G401.6 (cell line): ENCODE results near the gene VSIG10L2.
"Not testable (repeated sequence)": the region's sequence is repeated elsewhere in the genome, so short reads cannot be mapped to it uniquely, and the experiment has no call there.

Source experiments
- FAIRE-seq: peaks from 2 replicates; lab custom pipeline; 2012; peaks lifted over from hg19 to GRCh38; lab: Jason Lieb, UNC

VSIG10L2 gene

DNA sequence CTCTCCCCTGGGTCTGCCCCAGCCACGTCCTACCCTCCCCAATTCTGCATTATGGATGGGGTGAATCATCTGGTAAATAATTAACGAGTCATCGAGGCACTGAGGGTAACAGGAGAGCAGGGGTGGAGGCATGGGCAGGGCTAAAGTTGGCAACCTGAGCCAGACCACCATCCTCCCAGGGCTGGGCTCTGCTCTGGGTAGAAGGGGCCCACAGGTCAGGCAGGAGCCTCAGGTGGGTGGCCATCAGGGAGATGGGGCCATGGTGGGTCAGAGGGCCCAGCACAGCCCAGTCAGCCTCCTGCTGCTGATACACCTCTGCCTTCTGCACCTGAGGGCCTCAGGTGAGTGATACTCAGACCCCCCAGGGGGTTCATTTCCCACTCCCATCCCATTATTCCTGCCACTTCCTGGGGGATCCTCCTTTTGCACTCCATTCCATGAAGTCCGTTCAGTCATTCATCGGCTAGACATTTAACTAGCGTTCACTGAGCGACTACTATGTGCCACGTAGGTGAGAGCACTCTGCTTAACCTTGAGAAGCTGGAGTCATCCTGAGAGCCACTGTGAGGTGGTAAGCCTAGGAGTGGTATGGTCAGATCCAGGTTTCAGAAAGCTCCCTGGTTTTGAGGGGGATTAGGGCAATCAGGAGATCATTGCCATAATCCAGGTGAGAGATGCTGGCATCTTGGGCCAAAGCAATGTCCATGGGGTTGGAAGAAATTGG, at the start of gene VSIG10L2:
Gene VSIG10L2, plus strand, starts transcription at position 248 of the 724 bp plus-strand sequence. Its CDS starts 12 bp downstream, at position 260.
- FAIRE-seq = no peak

DNA sequence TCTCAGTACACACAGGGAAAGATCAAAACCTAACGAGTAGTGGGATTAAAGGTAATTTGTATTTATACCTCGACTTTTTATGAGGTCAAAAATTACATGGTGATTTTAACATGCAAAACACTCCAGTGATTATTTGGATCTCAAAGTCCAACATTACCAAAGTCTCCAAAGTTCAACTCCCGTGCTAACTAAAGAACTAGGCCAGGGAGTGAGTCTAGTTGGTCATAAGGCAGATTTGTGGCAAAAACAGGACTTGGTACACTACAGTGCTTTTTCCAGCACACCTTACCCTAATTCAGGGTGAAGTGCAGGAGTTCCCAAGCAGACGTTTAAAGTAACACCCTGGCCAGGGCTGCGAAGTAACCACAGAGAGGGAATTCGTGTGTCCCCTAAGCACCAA, 44.0 kb upstream of the VSIG10L2 start:
- FAIRE-seq = no peak

DNA sequence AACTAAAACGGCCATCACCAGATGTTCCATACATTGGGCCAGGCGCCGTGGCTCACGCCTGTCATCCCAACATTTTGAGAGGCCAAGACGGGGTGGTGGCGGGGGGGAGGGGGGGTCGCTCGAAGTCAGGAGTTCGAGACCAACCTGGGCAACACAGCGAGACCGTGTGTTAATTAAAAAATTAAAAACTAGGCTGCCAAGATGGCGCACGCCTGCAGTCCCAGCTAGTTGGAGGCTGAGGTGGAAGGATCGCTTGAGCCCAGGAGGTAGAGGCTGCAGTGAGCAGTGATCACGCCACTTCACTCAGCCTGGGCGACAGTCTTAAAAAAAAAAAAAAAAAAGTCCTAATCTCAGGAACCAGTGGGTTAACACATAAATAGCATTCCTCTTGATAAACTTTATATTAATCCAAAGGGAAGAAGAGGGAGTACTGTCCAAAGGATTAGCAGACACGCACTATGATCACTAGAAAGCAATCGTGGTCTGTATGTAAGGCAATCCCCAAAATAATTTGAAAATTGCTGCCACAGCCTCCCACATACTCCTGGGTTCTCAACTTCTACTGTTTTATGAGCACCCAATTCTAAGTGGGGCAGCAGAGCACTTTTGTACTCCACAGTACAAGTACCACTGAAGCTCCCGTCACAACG, 43.4 kb upstream of the VSIG10L2 start:
- FAIRE-seq = no peak

DNA sequence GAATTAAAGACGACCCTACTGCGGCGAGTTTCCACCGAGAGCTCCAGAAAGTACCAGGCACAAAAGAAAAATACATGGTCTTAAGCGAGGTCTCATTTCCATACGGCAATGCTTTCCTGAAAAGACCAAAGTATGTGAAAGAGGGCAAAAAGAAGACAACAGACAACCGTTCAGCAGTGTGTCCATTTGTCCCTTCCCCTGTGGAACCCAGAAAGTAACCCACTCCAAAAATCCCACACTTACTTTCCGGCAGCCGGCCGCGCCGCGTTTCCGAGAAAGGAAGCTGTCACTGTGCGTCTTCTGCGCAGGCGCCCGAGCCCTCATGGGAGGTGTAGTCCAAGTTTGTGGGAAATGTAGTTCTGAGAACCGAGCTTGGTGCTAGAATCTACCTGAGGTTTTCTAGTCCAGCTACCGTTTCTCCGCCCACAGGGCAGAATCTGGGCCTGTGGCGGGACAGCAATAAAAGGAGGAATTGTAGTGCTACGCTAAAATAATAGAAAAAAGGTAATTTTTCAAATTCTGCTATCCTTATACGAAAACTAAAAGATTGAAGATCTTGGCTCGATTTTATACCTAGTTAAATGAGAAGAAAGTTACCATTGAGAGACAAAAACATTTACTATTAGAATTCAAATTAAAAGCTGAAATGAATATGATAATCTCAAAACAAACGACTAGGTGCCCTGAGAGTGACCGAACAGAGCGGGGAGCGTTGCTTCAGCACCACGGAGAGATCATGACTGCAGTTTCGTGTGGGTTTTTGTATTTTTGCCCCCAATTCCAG, 42.7 kb upstream of the VSIG10L2 start, which contains the start of gene PUS3:
Gene PUS3, minus strand, starts transcription at position 280 of the 784 bp plus-strand sequence. CDS start 6,922 bp downstream, outside the sequence.
- peak; percentile 61 for FAIRE-seq

DNA sequence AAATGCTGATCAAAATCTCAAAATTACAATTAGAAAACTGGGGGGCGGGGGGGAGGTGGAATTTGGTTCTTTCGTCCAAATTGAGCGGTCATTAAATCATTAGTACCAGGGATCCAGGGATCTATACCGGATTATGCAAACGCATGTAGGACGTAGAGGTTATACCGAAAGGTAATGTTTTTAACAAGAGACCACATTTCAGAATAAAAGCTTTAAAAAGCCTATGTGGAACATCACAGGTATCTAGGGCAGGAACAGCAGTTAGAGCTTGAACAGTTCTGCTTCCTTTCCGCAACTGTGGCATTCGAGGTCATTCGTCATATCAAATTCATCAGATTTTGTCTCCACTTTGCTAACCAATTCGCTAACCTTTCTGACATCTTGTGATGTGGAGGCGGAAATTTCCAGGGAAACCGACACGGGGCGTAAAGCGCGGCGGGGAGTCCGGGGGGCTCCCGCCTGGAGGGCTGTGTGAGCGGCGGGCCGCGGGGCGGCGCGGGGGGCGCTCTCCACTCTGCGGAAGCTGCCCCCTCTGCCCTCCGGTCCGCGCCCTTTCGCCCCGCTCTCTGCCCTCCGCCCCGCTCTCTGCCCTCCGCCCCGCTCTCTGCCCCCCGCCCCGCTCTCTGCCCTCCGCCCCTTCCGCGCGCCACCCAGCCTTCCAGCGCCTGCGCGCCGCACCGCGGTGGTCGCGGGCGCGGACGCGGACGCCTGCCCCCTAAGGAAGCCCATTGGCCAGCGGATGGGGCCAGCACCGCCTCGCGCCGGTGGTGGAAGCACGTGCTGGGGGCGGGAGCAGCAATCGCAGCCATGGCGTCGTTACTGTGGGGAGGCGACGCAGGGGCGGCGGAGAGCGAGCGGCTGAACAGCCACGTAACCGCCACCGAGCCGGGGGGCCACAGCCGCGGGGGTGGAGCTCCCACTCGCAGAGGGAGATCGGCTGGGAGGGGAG, 41.9 kb upstream of the VSIG10L2 start, which contains the start of gene DDX25:
Gene DDX25, plus strand, starts transcription at position 798 of the 949 bp plus-strand sequence. Its CDS starts 10 bp downstream, at position 808.
- no peak for FAIRE-seq

DNA sequence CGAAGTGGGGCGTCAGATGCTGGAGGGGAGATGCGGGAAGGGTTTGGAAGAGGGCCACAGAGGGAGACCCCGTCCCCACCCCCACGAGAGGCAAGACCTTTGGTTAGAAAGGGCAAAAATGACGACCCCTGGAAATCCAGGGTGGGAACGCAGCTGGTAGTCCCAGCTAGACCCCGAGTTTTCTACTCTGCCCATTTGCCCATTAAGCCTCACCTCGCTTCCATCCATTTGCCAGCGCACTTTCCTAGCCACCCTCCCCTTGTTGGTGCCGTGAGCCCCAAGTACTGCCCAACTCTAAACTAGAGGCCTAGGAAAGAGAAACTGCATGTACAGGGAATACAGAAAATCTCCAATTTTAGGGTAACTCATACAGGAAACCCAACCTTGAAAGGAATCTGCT, 41.2 kb upstream of the VSIG10L2 start:
- FAIRE-seq = no peak

DNA sequence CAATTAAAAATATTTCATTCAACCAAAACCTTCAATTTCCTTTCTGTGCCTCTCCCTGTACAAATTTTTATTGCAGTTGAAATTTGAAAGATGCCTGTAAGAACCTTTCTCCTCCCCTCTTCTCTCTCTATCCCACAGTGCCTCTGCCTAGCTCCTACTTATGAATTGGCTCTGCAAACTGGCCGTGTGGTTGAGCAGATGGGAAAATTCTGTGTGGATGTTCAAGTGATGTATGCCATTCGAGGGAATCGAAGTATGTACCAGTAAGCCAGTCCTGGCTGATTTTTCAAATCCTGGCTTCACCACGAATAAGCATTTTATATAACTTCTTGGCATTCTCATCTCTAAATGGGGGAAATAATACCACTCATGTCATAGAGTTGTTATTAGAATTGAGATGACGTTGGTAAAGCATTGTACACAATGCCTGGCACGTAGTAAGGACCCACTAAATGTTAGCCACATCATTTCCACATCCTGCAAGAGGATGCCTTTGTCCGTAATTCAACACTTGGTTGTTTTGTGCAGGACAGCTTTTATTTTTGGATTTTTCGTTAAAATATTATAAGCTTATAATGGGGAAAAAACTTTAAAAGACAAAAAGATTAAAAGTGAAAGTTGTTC, 35.5 kb upstream of the VSIG10L2 start:
- no peak for FAIRE-seq

DNA sequence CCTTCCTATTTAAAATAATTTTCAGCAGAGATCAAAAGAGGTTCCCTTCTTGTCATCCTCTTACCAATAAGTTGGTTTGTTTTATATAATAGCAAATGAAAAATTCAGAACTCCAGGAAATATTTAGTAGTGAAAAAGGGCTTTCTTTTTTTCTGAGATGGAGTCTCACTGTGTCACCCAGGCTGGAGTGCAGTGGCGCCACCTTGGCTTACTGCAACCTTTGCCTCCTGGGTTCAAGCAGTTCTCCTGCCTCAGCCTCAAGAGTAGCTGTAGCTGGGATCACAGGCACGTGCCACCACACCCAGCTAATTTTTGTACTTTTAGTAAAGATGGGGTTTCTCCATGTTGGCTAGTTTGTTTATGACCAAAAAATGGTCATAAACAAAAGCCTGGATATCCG, 31.2 kb upstream of the VSIG10L2 start:
- not testable (repeated sequence) for FAIRE-seq

DNA sequence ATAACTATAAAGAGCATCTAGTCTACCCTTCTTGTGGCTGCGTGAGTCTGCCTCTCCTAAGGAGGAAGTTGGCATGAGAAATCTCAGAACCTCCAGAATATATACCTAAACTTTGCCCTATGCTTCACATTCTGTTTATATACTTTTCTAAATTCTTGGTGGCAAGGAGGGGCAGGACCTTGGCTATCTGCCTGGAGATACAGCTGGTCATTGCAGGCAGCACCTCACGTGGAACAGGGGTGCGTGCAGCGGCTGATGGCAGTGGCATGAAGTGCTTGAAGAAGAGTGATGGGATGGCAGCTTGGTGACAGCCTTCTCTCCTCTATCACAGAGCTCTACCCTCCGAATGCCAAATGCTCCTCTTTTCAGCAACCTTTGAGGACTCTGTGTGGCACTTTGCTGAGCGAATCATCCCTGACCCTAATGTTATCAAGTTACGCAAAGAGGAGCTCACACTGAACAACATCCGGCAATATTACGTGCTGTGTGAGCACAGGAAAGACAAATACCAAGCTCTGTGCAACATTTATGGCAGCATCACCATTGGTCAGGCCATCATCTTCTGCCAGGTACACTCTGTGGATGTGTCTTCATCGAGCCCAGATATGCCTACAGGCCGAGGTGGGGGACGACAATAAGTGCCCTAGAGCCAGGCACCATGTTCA, 29.0 kb upstream of the VSIG10L2 start:
- no peak for FAIRE-seq

DNA sequence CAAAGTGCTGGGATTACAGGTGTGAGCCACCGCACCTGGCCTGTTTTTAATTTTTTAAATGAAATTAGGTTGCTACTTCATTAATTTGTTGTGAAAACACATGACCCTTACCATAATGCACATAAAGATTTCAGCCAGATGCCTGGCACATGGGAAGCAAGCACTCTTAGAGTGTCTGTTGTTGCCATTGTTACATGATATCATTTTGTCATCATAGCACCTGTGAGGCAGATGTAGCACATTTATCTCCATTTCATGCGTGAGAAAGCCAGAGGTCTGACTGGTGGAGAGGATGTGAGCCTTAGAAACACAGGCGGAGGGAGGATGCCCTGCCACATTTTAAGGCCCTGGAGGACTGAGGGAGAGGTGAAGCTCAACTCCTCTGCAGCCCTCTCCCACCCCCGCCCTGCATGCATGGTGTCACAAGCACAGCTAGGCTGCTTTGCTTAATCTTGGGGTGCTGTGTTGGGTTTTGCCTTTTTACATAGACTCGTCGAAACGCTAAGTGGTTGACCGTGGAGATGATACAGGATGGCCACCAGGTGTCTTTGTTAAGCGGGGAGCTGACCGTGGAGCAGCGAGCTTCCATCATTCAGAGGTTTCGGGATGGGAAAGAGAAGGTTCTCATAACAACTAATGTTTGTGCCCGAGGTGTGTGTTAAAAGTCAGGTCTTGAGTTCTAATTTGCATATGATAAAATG, 27.6 kb upstream of the VSIG10L2 start:
- FAIRE-seq = no peak

DNA sequence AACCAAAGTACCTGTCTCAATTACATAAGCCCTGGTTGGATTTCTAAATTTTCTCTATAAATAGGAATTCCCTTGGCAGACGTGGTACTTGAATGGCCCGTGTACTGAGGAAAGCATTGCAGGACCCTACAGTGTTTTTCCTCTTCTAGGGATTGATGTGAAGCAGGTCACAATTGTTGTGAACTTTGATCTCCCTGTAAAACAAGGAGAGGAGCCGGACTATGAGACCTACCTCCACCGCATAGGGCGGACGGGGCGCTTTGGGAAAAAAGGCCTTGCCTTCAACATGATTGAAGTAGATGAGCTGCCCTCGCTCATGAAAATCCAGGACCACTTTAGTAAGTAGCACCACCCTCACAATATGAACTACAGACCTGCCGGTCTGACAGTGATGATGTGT, 24.8 kb upstream of the VSIG10L2 start:
- no peak for FAIRE-seq

DNA sequence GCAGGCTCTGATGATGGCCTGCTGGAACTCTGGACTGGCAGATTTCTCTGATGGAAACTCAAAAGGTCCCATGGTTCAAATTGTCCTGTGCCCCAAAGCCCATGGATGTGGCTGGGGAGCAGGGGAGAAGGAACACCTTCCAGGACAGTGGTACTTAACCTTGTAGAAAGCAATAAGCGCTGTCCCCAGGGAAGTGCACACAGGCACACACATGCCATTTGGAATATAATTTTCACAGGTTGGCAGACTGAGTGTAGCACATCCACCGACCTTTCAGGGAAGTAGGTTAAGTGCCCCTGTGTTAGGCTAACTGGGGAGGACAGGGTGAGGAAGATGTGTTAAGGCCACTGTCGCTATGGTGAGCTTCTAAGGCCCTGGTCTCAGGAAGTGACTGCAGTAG, 23.7 kb upstream of the VSIG10L2 start:
- FAIRE-seq = no peak

DNA sequence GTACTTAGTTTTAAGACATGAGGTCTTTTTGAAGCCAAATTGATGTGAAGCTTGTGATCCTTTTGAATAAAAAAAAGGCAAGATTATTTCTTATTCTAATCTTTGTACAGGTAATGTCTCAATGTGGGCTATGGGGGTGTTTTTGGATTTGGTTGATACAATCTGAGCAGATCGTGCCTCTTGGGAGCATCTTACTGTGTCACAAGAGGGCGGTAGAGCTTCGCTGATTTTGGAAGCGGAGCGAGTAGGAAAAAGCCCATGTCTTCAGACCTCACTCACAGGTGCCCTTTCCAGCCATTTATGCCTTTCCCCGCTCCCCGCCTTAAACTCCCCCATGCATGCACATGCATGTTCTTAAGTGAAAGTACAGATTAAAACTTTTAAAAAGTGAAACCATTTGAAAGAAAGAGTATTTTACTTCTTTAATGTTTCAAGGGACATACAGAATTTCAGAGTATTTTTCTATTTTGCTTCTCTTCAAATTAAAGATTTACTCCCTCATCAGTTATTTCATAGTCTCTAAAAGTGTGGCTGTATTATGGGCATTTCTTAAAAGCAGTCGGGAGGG, 22.7 kb upstream of the VSIG10L2 start:
- FAIRE-seq = peak; percentile 56

DNA sequence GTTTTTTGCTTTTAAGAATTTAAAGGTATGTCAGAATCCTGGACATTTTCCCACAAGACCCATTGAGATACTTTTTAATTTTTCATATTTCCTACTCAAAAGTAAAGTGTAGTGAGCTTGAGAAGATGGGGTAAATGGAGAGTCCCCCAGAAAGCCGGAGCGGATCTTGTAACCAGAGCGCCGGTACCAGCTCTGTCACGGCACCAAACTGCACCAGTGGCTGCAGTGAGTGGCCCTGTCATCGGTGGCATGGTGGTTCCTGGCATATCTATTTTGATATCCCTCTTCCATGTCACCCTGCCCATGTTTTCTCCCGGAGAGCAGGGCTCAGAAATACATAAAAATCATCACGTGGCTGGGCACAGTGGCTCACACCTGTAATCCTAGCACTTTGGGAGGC, 22.2 kb upstream of the VSIG10L2 start:
- FAIRE-seq = no peak

DNA sequence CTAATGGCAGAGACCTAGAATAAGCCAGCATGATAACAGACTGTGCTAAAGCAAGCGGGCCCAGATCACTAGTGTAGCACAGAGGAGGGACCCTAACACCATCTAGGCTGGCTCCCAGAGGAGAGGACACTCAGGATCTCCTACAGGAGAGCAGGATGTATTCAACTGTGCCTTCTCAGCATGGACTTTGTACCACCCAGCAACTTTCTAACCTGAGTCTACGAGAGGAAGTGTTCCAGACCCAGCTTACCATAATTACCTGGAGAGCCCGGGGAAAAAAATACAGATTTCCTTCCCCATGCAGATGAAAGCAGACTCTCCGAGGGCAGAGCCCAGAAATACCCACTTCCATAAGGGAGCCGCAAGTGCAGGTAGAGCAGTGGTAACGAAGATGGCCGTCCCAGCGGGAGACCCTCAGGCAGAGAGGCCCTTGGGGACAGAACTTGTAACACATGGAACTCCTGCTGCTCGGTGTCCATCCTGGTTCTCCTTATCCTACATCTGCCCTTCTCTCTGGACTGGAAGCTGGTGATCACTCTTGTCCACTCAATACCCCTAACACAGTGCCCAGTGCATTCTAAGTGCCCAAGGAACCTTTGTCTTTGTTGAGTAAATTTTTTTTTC, 21.3 kb upstream of the VSIG10L2 start:
- no peak for FAIRE-seq

DNA sequence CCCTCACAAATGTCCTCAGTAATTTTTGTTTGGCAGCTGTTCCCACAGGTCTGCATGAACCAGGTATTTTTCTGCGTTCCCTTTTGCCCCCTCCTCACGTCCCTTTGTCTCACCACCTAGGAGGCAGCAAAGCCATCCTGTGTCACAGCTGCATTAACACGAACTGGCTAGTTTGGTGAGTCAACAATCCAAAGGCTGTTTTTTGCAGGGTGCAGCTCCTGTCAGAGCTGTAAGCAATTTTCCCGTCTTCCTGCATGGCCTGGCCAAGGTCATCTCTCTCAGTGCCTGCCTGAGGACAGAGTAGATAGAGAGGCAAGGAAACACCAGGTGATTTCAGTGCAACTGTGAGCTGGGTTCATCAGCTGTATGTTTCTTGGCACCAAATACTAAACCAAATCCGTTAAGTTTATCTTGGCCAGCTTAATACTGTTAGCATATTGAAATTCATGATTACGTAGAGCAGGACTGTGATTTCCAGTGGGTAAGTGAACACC, 20.6 kb upstream of the VSIG10L2 start:
- no peak for FAIRE-seq

DNA sequence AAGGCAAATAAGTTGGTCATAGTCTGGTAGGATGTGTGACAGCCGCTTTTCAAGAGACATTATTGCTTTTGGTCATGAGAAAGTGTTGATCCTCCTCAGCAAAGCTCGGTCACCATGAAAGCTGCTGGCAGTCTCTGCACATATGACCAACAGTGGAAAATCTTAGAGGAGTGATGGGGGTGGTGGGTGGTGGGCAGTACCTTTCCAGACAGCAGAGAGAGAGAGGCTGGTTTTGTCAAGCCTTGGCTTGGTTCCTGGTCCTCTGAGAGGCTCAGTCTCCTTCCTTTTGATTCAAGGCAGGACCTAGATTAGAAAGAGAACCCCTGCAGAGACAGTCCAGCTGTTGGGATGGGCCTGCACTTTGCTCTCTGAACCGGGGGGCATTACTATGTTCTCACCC, 20.0 kb upstream of the VSIG10L2 start:
- no peak for FAIRE-seq

DNA sequence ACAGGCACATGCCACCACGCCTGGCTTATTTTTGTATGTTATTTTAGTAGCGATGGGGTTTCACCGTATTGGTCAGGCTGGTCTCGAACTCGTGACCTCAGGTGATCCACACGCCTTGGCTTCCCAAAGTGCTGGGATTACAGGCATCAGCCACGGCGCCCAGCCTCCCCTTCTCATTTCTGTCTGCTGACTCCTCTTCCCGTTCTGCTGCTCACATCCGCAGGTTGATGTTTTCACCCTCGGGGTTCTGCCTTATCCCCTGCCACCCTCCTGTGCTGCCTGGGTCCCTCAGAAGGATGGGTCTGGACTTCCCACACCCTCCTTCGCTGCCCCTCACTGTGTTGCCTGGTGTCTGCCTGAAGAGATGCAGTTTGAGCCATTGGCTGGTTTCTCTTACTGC, 19.2 kb upstream of the VSIG10L2 start:
- FAIRE-seq = no peak

DNA sequence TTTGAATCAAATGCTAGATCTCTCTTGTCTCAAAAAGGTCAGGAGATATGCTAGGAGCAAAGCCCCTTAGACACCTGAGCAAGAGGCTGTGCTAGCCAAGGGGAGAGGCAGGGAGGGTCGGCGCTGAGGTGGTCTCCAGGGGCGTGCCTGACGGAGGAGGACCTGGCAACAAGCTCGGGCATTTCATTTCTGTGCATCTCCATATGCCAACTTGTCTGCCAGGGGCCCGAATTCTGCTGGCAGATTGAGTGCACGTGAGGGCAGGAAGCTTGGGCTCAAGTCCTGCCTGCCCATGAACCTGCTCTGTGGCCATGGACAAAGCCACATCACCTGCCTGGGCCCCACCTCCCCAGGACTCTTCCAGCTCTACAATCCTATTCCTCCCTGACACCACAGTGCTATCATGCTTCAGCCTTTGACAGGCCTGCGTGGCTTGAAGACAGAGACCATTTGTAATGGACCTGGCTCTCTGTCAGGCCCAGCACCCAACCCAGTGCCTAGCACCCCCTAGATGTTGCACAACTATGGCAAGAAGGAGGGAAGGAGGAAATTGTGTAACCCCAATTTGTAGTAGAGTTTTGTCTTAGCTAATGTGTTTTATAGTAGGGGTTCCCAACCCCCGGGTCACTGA, 16.3 kb upstream of the VSIG10L2 start:
- FAIRE-seq = no peak
